HT1080 (cell line): Measurements from ENCODE around the gene ADTRP. TPM values are rescaled to one million over a fixed set of nuclear protein-coding genes. Genes with fewer than 3 reads are reported as not detected.
"Not testable (repeated sequence)": the region's sequence is repeated elsewhere in the genome, so short reads cannot be mapped to it uniquely, and the experiment has no call there.

ENCODE experiments used
- DNase-seq: peaks from one replicate; pipeline ENCODE4 v3.0.0-alpha.2; 2015; ENCODE audit warnings: low read depth
- total RNA-seq: library from RNA; depleted of rRNA; stranded (reverse); fragments of >200 nt; shearing (Covaris generic); gene quantifications from 2 replicates; pipeline ENCODE4 v1.2.3, GENCODE V29; 2014

Gene ADTRP
- total RNA-seq, 1 experiment from 2014 or later = 6.5 TPM

DNA sequence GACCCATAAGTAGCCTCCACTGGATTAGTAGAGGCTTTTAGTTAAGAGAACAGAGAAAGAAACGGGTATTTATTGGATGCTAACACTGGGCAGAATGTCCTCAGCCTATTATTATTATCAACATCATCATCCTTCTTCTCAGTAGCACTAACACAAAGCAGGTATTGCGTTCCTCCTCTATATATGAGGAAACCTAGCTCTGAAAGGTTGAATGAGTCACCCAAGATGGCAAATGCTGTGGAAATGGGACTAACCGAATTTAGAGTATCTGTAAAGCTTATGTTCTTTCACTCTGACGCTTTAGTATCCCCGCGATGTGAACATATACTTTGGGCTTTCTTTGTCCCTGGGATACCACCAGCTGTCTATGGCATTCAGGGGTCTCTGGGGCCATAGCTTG lies 77.0 kb downstream of the ADTRP start:
- peak; percentile 32 for DNase-seq

DNA sequence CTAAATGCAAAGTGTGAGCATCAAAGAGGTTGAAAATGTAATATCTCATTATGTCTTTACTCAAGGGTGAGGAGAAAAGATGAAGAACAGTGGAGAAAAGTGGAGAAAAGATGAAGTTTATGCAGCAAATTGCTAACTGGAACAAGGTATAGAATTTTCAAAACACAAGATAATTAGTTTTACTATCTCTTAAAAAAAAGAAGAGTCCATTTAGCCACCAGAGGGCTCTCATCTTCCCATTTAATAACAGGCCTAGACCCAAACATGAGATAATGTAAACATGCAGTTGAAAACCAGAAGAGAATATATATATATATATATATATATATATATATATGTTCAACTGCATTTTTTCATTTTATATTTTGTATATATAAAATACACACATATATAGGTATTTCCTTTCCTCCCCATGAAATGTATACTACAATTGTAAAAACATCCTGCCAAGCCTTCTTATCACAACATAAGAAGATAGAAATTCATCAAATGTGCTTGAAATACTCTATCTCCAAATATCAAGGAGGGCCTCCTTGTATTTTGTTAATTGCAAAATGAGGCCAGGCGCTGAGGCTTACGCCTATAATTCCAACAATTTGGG lies 78.4 kb downstream of the ADTRP start:
- DNase-seq = peak; percentile 16

DNA sequence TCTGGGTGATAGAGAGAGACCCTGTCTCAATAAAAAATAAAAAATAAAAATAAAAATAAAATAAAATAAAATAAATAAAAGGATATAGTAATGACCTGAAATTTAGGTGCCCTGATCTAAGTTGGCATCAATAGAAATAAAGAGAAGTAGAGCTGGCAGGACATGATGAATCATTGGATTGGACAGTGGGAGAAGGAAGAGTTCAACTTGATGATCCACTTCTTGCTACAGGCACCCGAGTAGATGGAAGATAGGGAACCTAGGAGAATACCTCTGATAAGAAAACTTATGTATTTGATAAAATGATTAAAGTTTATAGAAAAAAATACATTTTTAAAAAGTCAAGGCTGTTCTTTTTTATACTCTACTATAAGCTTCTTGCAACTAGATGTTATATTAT lies 79.0 kb downstream of the ADTRP start:
- peak; percentile 8 for DNase-seq

DNA sequence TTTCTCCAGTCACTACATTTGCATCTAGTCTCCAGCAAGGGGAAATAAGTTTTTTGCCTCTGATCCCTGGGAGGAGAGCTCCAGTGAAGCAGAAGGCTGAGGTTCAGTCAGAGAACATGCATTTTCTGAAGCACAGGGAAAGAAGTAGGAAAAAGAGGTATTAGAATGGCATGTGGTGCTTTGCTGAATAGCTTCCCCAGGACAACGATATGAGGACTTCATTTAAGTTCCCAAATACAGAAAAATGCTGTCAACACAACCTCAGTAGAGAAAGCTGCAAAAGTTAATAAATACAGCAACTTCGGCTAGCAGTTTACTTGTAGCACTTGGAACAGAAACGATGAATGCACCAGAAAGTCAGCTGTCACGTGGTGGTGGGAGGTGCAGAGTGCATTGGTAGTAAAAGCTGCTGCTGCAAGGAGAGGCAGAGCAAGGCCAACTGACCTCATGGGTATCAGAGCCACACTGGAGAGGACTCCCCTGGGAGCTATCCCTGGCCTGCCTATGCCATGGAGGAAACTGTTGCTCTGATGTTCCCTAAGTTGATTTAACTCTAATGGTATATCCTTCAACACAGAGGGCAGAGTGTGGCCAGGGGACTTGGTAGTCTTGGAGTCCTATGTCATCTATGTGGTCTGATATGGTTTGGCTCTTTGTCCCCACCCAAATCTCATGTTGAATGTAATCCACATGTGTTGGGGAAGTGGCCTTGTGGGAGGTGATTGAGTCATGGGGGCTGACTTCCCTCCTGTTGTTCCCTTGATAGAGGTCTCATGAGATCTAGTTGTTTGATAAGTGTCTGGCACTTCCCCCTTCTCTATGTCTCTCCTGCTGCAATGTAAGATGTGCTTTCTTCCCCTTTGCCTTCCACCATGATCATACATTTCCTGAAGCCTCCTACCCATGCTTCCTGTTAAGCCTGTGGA lies 85.9 kb downstream of the ADTRP start:
- peak; percentile 18 for DNase-seq

DNA sequence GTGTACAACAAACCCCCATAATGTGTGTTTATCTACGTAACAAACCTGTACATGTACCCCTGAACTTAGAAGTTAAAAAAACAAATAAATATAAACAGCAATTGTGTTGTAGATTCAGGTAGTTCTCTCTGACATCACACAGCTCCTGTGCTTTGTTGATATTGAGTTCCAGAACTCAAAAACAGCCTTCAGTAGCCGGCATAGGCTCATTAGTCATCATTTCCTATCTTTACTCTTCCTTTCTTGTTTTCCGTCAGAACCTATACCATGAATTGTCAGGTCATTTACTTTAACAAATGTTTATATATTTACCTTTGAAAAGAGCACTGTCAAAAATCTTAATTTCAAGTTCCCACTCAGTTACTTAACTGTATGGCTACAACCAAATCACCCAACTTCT lies 88.8 kb downstream of the ADTRP start:
- no peak for DNase-seq

DNA sequence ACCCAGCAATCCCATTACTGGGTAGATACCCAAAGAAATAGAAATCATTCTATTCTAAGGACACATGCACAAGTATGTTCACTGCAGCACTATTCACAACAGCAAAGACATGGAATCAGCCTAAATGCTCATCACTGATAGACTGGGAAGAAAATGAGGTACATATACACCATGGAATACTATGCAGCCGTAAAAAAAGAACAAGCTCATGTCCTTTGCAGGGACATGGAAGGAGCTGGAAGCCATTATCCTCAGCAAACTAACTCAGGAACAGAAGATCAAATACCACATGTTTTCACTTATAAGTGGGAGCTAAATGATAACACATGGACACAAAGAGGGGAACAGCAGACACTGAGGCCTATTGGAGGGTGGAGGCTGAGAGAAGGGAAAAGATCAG lies 89.2 kb downstream of the ADTRP start:
- not testable (repeated sequence) for DNase-seq

DNA sequence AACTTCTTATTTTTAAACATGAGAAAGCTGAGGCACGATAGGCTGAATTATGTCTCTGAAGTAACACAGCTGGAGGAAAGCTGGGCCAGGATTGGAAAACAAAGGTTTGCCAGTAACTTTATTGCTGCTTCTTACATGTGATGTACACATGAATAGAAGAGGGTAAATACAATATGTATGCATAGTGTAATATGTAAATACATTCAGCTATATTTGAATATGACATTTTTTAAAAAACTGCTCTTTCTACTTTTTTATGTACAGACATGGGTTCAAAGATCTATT lies 90.2 kb downstream of the ADTRP start:
- no peak for DNase-seq

DNA sequence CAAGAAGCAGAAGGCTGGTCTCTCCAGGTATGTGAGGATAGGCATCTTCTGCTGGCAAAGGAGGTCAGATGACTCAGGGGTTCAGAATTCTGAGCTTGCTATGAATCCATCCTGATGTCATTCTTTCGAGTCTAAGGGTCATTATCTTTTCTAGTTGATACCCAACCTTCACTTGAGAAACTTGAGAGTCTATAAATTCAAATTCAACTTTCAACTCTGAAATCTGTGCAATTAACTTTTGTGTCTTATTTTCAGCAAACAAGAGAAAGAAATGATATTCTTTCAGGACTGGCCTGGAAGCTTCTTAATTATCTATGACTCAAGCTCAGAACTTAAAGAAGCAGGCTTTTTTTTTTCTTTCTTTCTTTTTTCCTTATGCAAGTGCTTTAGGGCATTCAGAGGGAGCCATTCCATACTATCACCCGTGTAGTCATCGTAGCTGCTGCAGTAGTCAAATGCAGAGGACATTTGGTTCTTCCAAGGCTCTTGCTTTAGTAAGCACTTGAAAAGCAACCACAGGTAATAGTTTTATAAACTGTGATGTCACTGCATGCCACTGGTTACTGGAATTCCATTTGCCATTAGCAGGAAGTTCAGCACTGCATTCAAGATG lies 93.0 kb downstream of the ADTRP start:
- DNase-seq = peak; percentile 86

DNA sequence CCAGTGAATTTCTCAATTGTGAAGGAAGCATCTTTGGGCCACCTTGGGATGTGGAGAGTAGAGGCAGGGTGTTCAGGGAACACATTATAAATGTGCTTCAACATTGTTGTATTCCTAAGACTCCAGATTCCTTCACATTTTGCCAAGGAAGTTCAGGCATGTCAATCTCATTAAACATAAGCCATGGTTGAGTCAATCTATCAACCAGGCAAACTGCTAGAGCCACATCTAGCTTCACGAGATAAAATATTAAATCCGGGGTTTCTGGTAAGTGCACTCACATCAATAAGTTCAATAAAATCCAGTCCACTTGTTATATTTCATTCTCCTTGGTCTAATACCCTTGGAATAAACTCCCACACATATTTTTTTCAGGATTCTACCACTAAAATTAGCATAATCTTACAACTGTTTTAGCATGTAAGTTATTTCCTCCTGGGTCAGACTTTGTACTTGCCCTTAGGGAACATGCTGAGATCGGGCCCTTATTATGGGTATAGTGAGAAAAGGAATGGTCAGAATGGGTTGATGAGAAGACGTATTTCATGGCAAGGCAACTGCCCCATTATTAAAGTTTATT lies 93.6 kb downstream of the ADTRP start:
- no peak for DNase-seq

DNA sequence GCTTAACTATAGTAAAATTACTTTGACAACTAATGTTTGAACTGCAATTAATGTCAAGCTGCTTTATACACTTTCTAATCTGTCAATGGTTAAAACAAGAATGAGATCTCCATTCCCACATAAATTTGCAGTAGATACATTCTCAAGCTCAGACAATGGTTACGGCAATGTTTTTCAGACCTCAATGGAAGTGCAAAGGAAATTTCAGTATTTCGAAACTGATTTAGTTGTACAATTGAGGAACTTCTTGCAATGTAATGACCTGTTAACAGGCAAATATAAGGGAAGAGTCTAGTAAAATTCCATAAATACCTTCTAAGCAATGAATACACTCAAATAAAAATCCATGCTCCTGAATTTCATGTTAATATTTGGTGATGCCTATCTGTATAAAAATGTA lies 94.7 kb downstream of the ADTRP start:
- no peak for DNase-seq

DNA sequence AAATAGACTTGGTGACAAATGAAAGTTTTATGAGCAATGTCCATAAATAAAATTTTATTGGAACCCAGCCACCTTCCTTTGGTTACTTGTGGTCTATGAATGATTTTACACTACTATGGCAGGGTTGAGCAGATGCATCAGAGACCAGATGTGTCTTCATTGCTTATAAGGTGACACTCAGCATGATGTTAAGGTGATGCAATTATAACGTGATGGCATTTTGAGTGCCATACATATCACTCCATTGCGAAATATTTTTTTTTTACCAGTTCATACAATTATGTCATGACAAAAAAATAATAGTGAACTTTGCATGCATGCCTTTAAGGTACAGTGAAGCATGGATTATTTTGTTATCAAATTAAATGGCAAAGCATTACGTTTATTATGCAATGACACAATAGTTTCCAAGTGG lies 96.0 kb downstream of the ADTRP start:
- DNase-seq = no peak

DNA sequence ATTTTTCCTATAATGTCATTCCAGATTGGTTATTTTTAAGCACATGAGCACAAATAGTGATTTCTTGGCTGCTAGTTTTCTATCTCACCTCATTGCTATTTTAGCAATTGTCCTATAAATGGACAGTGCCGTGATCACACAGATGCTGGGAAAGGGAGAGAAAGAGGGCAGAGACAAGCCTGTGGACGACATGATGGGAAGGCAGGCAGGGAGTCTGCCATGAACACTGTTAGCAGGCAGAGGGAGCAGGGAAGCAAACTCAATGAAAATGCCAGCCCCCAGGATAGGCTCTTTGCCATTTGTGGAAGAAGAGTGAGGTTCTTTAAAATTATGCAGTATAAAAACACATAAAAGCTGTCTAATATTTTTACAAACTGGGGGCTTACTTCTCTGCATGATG lies 96.8 kb downstream of the ADTRP start:
- DNase-seq = no peak

DNA sequence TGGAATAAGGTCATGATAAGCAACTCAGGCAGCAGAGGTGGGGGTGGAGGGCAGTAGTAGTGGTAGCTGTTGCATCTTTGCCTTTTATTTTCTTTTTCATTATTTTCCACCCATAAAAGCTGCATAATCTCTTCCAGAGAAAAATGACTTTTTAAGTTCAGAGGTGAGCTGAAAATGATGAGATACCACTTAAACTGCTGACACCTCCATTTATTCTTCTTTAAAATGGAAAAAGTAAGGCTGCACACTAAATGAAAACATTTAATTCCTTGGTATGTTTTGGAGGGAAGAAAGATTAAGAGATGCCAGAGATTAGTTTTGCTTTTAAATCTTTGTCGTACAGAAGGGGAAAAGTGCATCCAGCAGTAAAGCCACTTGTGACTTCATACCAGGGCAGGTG lies 97.2 kb downstream of the ADTRP start:
- DNase-seq = no peak

DNA sequence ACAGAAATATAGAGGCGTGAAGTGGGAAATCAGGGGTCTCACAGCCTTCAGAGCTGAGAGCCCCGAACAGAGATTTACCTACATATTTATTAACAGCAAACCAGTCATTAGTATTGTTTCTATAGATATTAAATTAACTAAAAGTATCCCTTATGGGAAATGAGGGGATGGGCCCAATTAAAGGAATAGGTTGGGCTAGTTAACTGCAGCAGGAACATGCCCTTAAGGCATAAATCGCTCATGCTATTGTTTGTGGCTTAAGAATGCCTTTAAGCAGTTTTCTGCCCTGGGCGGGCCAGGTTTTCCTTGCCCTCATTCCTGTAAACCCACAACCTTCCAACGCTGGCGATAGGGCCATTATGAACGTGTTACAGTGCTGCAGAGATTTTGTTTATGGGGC lies 98.1 kb downstream of the ADTRP start:
- not testable (repeated sequence) for DNase-seq

DNA sequence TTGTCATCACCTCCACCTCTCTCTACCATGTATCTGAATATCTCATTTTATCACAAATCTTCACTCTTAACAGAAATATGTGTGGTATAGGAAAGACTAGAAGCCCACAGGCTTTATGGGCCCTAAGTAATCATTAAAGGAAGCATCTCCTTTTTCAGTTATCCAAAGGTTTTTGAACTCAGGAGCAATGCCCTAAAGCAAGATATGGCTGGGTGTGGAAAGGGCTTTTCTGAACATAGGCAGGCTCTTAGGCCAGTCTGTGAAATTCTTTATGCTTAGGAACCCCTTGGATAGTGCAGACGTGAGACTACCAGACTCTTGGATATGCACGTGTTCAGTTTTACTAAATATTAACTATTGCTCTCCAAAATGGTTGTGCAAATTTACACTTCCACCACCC lies 99.5 kb downstream of the ADTRP start:
- no peak for DNase-seq

DNA sequence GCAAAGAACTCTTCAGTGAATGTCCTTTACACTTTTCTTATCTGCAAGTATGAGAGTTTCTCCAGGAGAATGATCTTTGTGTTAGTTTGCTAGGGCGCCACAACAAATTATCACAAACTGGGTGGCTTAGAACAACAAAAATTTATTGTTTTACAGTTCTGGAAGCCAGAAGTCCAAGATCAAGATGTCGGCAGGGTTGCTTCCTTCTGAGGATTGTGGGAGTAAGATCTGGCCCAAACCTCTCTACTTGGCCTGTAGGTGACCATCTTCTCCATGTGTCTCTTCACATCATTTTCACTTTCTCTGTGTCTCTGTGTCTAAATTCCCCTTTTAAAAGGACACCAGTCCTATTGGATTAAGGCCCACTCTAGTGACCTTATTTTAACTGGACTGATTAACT lies 103.0 kb downstream of the ADTRP start:
- peak; percentile 41 for DNase-seq

DNA sequence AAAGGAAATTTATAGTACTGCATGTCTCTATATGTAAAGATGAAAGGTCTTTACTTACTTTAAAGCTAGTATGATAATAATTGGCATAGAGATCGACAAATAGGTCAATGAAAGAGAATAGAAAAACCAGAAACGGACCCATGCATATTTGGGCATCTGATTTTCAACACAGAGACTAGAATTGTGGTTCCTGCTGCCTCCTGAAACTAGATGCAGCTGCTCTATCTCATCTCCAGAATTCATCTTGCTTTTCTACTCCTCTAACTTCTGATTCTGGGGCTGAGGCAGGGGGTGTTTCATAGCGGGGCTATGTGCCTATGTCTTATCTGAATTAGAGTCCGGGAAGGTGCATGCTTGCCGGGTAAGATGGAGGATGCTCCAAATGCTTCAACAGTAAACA lies 105.9 kb downstream of the ADTRP start:
- DNase-seq = no peak

DNA sequence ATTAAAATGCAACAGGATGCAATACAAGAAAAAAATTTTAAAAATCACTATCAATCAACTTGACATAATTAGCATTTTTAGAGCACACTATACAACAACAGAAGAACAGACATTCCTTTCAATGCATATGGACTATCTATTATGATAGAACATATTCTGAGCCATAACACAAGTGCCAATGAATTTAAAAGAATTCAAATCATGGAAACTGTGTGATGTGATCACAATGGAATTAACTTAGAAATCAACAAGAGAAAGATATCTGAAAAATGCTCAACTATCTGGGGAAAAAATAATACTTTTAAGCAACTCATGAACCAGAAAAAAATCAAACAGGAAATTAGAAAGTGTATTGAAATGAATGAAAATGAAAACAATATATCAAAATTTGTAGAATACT lies 106.3 kb downstream of the ADTRP start:
- DNase-seq = no peak

DNA sequence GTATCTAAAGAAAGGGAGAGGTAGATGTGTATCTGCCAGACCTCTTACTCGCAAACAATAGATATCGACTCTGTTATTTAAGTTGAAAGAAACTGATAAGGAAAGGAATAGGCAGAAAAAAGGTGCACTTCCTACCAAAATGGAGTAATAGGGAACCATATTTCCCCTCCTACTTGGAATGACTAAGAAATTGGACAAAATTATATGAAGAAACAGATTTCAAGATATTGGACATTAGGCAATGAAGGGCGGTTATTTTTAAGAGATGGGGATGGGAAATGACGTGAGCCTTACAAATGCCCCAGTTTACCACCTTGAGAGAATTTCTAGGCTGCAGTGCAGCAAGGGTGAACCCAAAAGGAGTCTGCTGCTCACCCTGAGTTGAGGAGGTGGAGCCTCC lies 108.9 kb downstream of the ADTRP start:
- no peak for DNase-seq

DNA sequence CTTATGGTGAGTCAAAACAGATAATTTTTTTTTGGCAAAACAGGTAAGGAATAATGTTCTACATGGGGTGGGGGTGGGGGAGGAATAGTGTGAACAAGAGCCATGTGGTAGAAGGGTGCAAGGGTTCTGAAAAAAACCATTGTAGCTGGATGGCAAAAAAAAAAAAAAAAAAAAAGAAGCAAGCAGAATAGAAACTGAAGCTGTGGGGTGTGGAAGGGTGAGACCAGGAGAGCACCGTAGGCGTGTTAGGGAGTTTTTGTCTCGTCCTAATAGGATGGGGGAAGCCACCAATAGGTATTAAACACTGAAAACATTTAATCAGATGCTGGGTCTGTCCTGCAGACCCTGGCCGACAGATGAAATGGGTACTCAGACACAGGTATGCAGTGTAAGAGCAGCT lies 110.1 kb downstream of the ADTRP start:
- DNase-seq = no peak

DNA sequence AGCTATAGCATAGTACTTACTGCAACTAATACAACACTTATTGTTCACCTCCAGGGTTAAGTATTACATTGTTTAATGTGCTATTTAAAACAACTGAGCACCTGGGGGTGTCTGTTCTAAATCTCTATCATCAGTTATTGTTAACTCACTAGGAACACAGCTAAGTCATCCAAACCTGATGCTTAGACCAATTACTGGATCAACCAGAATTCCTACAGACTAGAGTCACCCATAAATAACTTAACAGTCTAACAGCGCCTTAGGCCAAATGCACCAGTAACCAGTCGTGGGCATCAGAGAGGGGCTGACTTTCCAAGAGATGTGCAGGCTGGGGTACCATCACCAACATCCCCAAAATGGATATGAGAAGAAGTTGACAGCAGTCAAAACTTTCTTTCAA lies 110.7 kb downstream of the ADTRP start:
- DNase-seq = no peak

DNA sequence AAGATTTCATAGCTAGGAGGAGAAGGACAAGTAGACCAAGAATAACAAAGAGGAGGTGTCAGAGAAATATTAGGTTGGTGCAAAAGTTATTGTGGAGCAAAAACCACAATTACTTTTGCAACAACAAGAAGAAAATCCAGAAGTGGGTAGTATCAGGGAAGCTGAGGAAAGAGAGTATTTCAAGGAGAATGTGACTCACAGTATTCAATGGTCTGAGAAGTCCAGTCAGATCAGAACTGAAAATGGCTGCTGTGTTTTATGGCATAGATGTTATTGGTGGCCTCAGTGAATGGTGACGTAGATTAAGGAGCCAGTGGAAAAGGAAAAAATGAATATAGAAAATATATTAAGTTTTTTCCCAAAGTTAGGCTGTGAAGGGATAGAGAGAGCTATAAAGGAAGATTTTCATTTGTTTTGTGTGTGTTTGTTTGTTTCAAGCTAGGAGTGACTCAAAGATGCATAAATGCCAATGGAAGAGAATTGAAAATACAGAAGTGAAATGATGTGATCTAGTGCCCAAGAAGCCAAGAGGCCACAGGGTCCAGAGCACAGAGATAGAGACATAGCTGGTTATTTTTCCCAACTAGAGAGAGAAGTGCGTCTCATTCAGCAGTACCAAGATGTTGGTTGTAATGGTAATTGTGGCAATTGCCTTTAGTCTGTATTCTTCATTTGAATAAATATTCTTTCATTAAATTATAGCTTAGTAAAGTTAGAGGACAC lies 112.8 kb downstream of the ADTRP start:
- no peak for DNase-seq
